NOMO-1 treated with DMSO at 0.1 percent for 48 hours (cell line): ENCODE results near the gene GPBP1L1.
"Not testable (repeated sequence)": the region's sequence is repeated elsewhere in the genome, so short reads cannot be mapped to it uniquely, and the experiment has no call there.

Experiments
- DNase-seq: peaks from one replicate; lab custom pipeline; 2025; ENCODE audit not compliant: unreplicated experiment; lab: John Stamatoyannopoulos, UW

GPBP1L1 gene

DNA sequence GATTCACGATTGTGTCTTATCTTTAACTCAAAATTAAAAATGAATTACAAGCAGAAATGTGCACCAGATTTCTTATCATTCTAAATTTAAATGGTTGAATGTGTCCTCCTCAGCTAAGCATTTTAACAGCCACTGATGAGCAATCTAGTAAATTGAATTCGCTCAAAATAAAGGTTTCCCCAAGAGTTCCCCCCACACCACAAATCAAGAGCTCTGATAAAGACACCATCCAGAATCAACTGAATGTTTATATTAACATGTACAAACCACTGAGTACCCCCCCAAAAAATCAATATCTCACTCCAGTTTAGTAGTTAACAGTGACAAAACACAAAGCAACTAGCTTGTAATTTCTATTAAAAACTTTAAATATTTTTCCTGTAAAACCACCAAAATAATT is 1.9 kb downstream of the GPBP1L1 start:
- no peak for DNase-seq

DNA sequence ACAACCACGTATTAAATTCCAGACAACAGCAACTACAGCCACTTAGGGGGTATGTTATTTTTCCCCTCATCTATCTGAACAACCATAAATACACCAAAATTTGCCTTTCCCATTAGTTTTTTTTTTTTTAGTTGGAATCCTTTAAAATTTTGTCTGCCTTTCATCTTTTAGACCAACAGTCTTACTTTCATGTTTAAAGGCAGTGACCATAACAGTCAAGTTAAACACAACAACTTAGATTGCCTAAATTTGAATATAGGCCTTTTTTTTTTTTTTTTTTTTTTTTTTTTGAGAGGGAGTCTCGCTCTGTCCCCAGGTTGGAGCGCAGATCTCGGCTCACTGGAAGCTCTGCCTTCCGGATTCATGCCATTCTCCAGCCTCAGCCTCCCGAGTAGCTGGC is 3.4 kb downstream of the GPBP1L1 start:
- DNase-seq: no peak

DNA sequence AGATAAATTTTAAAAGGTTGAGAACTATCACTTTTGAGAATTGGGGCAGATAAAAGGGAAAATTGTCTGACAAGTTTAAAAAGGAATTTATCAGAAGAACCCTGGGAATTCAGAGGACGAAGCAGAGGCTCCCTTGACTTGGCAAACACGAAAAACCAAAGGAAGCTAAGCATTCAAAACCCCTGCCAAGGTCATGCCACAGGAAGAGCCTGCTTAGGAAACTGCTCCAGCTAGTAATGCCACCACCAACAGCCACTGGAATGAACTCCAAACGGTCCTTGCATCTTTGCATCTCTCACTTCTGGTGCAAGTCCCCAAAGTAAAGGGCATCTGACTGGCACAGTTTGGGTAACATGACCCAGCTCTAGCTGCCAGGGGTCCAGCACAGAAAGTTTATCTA is 7.2 kb downstream of the GPBP1L1 start:
- no peak for DNase-seq

DNA sequence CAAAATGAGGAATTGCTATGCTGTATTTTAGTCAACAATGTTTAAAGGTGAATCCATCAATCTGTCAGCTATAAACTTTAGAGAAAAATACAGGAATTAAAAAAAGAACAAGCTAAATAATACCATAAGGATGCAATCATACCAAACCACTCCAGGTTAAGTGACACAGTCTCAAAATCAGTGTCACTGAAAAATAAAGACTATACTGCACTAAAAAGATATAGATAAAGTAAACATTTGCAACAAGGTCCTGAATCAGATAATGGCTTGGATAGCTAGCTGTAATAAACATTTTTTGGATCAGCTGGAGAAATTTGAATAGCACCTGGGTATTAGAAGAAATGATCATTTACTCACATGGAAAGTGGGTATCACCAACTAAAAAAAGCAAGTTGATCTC is 7.8 kb downstream of the GPBP1L1 start:
- no peak for DNase-seq

GRCh38 chr1:45677751-45678245 is 8.5 kb downstream of the GPBP1L1 start:
- DNase-seq: no peak

DNA sequence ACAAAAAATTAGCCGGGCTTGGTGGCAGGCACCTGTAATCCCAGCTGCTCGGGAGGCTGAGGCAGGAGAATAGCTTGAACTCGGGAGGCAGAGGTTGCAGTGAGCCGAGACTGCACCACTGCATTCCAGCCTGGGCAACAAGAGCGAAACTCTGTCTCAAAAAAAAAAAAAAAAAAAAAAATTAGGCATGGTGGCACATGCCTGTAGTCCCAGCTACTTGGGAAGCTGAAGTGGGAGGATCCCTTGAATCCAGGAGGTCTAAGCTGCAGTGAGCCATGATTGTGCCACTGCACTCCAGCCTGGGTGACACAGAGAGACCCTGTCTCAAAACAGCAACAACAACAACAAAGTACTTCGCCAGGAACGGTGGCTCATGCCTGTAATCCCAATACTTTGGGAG is 9.8 kb downstream of the GPBP1L1 start:
- DNase-seq: not testable (repeated sequence)

- no peak for DNase-seq
Measured at GRCh38 chr1:45674478-45674877, 11.9 kb downstream of the GPBP1L1 start.

- no peak for DNase-seq
Measured at GRCh38 chr1:45673956-45674355, 12.4 kb downstream of the GPBP1L1 start.

GRCh38 chr1:45669859-45670655 is 16.3 kb downstream of the GPBP1L1 start:
- no peak for DNase-seq

DNA sequence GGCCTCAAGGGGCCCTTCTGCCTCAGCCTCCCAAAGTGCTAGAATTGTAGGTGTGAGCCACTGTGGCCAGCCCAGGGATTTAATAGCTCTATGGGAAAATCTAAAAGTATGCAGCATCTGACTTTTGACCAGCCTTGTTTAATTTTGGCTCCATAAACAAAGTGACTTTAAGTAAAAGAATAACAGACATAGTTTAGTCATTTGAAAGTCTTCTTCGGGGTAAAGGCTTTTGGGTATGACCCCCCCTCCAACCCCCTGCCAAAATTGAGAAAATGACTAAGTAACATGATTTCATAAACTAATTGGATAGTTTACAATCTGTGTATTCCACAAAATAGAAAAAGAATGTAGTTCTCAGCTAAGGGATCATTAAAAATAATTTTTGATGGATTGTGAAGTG is 17.0 kb downstream of the GPBP1L1 start:
- DNase-seq: no peak

- no peak for DNase-seq
Measured at GRCh38 chr1:45668526-45668925, 17.8 kb downstream of the GPBP1L1 start.

- no peak for DNase-seq
Measured at GRCh38 chr1:45667321-45668111, 18.8 kb downstream of the GPBP1L1 start.

GRCh38 chr1:45666836-45667235 is 19.5 kb downstream of the GPBP1L1 start:
- DNase-seq: no peak

DNA sequence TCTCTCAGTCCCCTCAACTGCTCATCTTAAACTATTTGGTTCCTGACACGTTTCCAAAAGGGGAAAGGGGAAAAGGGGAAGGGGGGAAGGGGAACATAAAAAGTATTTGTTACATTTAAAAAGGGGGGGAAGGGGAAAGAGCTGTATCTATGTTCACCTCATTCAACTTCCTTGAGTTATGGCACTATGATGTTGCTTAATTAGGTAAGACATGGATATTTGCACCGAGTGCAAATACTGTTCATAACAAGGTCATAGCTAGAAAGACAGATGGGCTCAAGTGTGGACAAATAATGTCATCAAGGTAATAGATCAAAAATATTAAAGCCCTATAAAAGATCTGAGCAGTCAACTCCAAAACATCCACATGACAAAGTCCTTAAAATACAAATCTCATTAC is 26.0 kb downstream of the GPBP1L1 start:
- no peak for DNase-seq

- DNase-seq: no peak
Measured at GRCh38 chr1:45659222-45659621, 27.1 kb downstream of the GPBP1L1 start.

GRCh38 chr1:45658171-45658570 is 28.2 kb downstream of the GPBP1L1 start:
- DNase-seq: no peak

GRCh38 chr1:45656573-45657226 is 29.6 kb downstream of the GPBP1L1 start:
- DNase-seq: no peak

- no peak for DNase-seq
Measured at GRCh38 chr1:45654540-45655280, 31.6 kb downstream of the GPBP1L1 start.

DNA sequence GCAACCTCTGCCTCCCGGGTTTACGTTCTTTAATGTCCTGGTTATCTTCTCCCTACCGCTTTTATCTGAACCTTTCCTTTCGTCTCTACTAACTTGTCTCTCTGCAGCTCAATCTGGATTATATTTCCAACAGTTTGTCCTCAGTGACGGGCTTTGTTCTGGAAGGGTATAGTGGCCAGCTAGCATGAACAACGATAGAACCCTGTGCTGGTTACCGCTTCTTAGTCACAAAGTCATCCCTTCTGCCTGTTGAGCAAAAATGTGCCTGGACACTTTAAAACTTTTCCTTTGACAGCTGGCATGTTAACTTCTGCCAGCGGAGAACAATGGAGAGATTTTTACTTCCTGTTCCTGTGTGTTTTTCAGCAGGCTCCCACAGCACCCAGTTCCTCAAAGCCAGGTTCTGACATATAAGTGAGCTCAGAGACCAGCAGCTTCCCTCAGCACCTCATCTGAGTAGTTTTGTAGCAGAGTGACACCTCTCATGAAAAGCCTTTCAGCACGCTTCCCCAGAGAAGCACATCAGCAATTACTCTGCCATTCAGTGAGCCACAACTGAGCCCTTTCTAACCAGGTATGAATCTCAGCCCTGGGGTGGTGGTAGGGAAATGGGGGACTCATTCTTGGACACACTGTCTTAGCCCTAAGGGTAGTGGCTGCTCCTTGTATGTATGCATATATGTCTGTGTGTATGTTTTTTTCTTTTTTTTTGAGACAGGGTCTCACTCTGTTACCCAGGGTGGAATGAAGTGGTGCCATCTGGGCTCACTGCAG is 38.9 kb downstream of the GPBP1L1 start:
- DNase-seq: peak; percentile 15

DNA sequence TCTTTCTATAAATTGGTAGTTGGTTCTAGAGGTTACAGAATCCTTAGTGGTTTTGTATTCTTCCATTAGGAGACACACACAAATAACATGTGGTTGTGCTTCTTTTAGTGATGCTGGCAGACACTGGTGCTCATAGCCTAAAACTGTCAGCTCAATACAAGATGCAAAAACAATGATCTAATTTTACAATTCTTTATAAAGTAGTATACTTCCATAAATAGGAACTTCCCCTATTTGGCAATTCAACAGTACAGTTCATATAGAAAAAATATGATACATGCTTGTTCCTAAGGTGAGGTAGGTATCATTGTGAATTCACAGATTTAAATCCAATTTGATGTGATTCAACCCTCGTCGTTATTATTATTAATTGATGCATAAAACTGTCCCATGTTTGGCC is 41.7 kb downstream of the GPBP1L1 start:
- DNase-seq: peak; percentile 4
